Small intestine (tissue), 7 donors: ENCODE results near the gene ZEB1. TPM values are rescaled to one million over a fixed set of nuclear protein-coding genes. Genes with fewer than 3 reads are reported as not detected.

Source experiments
- DNase-seq, 2 donors: peaks; one replicate each; pipeline versions ENCODE4 v3.0.0 to v3.0.0-alpha.2; 2013
- FAIRE-seq: peaks from 2 replicates; lab custom pipeline; 2012; peaks lifted over from hg19 to GRCh38; lab: Jason Lieb, UNC
- H3K27ac ChIP-seq, 3 donors: one replicate each; pipeline ENCODE4 v1.5.1; 2013; ENCODE audit warnings: low read length in 2 of 3, mild to moderate bottlenecking in 2 of 3, control low read depth in 1 of 3, inconsistent platforms in 1 of 3, low read depth in 1 of 3, moderate library complexity in 1 of 3
- H3K27me3 ChIP-seq, 3 donors: one replicate each; pipeline ENCODE4 v1.6.1; 2013; ENCODE audit warnings: low read length in 3 of 3, inconsistent platforms in 1 of 3; ENCODE audit not compliant: control insufficient read depth in 3 of 3, insufficient read depth in 3 of 3
- H3K36me3 ChIP-seq, 3 donors: one replicate each; pipeline ENCODE4 v1.6.1; 2013; ENCODE audit warnings: low read length in 3 of 3, inconsistent platforms in 1 of 3, low read depth in 1 of 3, mild to moderate bottlenecking in 1 of 3, moderate library complexity in 1 of 3; ENCODE audit not compliant: control insufficient read depth in 3 of 3, insufficient read depth in 2 of 3
- H3K4me1 ChIP-seq, 3 donors: one replicate each; pipeline ENCODE4 v1.6.1; 2013; ENCODE audit warnings: low read length in 2 of 3, inconsistent platforms in 1 of 3, low read depth in 1 of 3, mild to moderate bottlenecking in 1 of 3, moderate library complexity in 1 of 3; ENCODE audit not compliant: control insufficient read depth in 3 of 3, insufficient read depth in 2 of 3
- H3K4me3 ChIP-seq, 3 donors: one replicate each; pipeline ENCODE4 v1.5.1; 2013; ENCODE audit warnings: low read length in 3 of 3, control low read depth in 1 of 3, inconsistent platforms in 1 of 3, low read depth in 1 of 3, mild to moderate bottlenecking in 1 of 3, moderate library complexity in 1 of 3
- H3K9me3 ChIP-seq, 2 donors: one replicate each; pipeline ENCODE4 v1.6.1; 2013; ENCODE audit warnings: low read depth in 1 of 2, low read length in 1 of 2; ENCODE audit not compliant: control insufficient read depth in 2 of 2, insufficient read depth in 1 of 2
- WGBS, 3 donors: extraction: QIAGEN DNeasy Blood & Tissue Kit; methylation state at CpG; one replicate each; pipeline ENCODE4 v1.1.7; 2013; 5-methylcytosine and 5-hydroxymethylcytosine counted together
- polyA plus RNA-seq, 4 donors: library from polyadenylated mRNA; stranded (reverse) in 3 of 4; unstranded in 1 of 4; fragments of 200-250 nt in 3 of 4; fragments of 120-200 nt in 1 of 4; gene quantifications; one replicate each; pipeline versions ENCODE4 v1.2.1 to v1.2.3, GENCODE V29; 2013
- donor health status: healthy with polysubstance abuse.
- donor health status: control.
- donor health status: control.
- donor health status: Bipolar disorder and iron deficiency.
- donor health status: healthy.

ZEB1 gene
- polyA plus RNA-seq, 4 donors, result 2.7 to 10.4 (median 6.9) TPM

DNA sequence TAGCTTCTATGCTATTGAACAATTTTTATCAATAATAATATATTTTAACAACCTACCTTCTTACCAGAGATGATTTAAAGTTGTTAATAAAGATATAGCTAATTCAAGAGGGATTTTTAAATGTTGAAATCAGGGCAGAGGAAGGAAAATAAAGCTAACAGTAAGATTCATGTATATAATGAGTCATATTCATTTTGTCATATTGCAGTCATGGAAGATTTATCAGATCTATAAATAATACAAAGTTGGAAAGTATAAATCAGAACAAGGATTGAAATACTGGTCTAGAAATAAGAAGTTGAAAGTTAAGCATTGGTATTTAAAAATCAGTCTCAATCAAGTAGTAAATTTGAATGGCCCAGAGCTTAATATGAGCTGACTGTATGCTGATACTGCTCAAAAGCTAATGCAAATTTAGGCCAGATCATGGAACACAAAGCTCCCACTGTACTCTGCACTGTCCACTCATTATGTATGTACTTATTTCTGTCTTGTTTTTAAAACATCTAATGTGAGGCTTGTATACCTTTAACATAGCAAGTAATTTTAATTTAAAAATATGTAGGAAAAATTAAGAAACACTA is 196.9 kb downstream of the ZEB1 start:
- H3K36me3 ChIP-seq, result peaks cover 0 to 3% (median 2%) of the 10 kb centered on the region in 3 donors
- FAIRE-seq, result no peak
- H3K4me1 ChIP-seq, result no peaks in the 10 kb centered on the region
- H3K27me3 ChIP-seq, result no peaks in the 10 kb centered on the region
- no peak overlapping the region for H3K4me3 ChIP-seq
- no peaks in the 10 kb centered on the region for H3K9me3 ChIP-seq
- H3K27ac ChIP-seq, result no peak overlapping the region
- DNase-seq, result no peak

DNA sequence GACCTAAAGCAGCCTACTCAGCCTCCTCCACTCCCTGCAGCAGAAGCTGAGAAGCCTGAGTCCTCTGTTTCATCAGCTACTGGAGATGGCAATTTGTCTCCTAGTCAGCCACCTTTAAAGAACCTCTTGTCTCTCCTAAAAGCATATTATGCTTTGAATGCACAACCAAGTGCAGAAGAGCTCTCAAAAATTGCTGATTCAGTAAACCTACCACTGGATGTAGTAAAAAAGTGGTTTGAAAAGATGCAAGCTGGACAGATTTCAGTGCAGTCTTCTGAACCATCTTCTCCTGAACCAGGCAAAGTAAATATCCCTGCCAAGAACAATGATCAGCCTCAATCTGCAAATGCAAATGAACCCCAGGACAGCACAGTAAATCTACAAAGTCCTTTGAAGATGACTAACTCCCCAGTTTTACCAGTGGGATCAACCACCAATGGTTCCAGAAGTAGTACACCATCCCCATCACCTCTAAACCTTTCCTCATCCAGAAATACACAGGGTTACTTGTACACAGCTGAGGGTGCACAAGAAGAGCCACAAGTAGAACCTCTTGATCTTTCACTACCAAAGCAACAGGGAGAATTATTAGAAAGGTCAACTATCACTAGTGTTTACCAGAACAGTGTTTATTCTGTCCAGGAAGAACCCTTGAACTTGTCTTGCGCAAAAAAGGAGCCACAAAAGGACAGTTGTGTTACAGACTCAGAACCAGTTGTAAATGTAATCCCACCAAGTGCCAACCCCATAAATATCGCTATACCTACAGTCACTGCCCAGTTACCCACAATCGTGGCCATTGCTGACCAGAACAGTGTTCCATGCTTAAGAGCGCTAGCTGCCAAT is 202.2 kb downstream of the ZEB1 start:
- Histone ChIP-seq H3K9me3 (no peaks in the 10 kb centered on the region), H3K4me1 (no peaks in the 10 kb centered on the region), H3K27ac (no peak overlapping the region), H3K36me3 (peaks cover 0 to 5% (median 0%) of the 10 kb centered on the region in 3 donors), H3K4me3 (no peak overlapping the region), H3K27me3 (no peaks in the 10 kb centered on the region)
- FAIRE-seq, result no peak
- no peak for DNase-seq
- WGBS, 3 donors, result 86 to 94% (median 94%) methylated on average over 4 of the region's 4 CpGs

DNA sequence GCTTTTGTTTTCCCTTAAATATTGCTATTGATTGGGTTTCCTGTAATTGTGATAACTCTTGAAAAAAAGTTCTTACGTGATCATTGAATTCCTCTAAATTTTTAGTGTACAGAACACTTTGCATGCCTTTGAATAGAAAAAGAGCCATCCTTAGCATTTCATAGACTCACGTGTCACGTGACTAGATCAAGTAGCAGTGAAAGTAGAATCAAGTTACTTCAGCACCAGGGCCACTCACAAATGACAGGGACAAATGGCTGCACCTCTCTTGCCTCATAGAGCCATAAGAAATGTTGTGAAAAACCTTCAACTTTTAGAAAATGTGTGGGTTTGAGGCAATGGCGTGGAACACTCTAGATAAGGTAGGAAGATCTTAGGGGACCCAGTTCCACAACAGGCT is 203.8 kb downstream of the ZEB1 start:
- Histone ChIP-seq H3K9me3 (no peaks in the 10 kb centered on the region), H3K36me3 (peaks cover 0 to 5% (median 0%) of the 10 kb centered on the region in 3 donors), H3K4me3 (no peak overlapping the region), H3K4me1 (no peaks in the 10 kb centered on the region), H3K27ac (no peak overlapping the region), H3K27me3 (no peaks in the 10 kb centered on the region)
- FAIRE-seq, result no peak
- WGBS, 3 donors, result 85 to 95% (median 87%) methylated on average over 4 of the region's 4 CpGs
- DNase-seq, result no peak

DNA sequence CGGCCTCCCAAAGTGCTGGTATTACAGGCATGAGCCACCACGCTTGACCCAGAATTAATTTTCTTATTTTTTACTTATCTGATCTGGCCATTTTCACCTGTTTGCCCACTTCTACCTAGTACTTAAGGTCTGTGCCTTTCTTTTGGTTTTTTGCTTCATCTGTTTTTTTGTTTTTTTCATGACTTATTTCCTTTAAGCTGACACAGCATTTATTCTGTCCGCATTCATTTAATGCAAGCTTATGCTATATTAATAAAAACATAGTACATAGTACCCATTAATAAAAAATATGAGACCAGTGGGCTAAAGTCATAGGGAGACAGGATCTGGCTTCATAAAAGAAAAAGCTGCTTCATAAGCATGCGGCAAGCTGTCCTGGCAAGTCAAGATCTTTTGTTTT is 205.4 kb downstream of the ZEB1 start:
- WGBS, 3 donors, result 93 to 95% (median 93%) methylated on average over 4 of the region's 4 CpGs
- Histone ChIP-seq H3K9me3 (no peaks in the 10 kb centered on the region), H3K27ac (no peak overlapping the region), H3K27me3 (no peaks in the 10 kb centered on the region), H3K4me3 (no peak overlapping the region), H3K4me1 (no peaks in the 10 kb centered on the region), H3K36me3 (peaks cover 0 to 5% (median 0%) of the 10 kb centered on the region in 3 donors)
- FAIRE-seq, result no peak
- DNase-seq, result no peak

DNA sequence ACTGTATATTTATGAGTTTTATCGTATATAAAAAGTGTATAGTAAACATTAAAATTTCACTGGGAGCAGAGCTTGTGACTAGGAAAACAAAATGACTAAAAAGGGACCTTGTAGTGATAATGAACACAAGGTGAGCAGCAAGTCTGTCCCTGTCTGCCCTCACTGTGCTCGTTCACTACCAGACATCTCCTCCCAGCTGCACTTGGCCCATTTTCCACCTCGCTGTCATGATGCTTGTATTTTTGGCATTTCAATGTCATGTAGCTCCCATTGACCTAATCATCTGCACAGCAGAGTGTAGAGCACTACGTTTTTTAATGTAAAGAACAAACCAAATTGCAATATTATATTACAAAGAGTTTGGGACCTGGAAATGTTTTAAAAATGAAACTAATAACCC is 207.2 kb downstream of the ZEB1 start:
- H3K27ac ChIP-seq, result no peak overlapping the region
- WGBS, 3 donors, result 65 to 81% (median 75%) methylated on average over 4 of the region's 4 CpGs
- H3K9me3 ChIP-seq, result no peaks in the 10 kb centered on the region
- no peak for FAIRE-seq
- H3K36me3 ChIP-seq, result peaks cover 0 to 3% (median 0%) of the 10 kb centered on the region in 3 donors
- no peaks in the 10 kb centered on the region for H3K27me3 ChIP-seq
- no peak overlapping the region for H3K4me3 ChIP-seq
- DNase-seq, result no peak
- H3K4me1 ChIP-seq, result no peaks in the 10 kb centered on the region

DNA sequence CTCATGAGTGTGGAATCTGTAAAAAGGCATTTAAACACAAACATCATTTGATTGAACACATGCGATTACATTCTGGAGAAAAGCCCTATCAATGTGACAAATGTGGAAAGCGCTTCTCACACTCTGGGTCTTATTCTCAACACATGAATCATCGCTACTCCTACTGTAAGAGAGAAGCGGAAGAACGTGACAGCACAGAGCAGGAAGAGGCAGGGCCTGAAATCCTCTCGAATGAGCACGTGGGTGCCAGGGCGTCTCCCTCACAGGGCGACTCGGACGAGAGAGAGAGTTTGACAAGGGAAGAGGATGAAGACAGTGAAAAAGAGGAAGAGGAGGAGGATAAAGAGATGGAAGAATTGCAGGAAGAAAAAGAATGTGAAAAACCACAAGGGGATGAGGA is 207.7 kb downstream of the ZEB1 start:
- no peaks in the 10 kb centered on the region for H3K9me3 ChIP-seq
- no peak overlapping the region for H3K27ac ChIP-seq
- no peaks in the 10 kb centered on the region for H3K27me3 ChIP-seq
- DNase-seq (no peak), FAIRE-seq (no peak)
- 89 to 91% (median 90%) methylated on average over 11 of the region's 11 CpGs for WGBS, 3 donors
- H3K36me3 ChIP-seq, result no peaks in the 10 kb centered on the region
- no peaks in the 10 kb centered on the region for H3K4me1 ChIP-seq
- no peak overlapping the region for H3K4me3 ChIP-seq

DNA sequence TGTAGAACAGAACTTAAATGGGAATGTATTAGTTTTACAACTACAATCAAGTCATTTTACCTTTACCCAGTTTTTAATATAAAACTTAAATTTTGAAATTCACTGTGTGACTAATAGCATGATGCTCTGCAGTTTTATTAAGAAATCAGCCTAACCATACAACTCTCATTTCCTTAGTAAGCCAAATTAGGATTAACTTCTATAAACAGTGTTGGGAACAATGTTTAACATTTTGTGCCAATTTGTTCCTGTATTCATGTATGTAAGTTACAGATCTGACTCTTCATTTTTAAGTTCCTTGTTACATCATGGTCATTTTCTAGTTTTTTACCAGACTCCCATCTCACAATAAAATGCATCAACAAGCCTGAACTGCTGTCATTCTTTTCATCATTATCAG is 209.8 kb downstream of the ZEB1 start:
- no peaks in the 10 kb centered on the region for H3K27me3 ChIP-seq
- DNase-seq (no peak), FAIRE-seq (no peak)
- no peaks in the 10 kb centered on the region for H3K9me3 ChIP-seq
- H3K4me3 ChIP-seq, result no peak overlapping the region
- H3K36me3 ChIP-seq, result no peaks in the 10 kb centered on the region
- no peak overlapping the region for H3K27ac ChIP-seq
- no peaks in the 10 kb centered on the region for H3K4me1 ChIP-seq

DNA sequence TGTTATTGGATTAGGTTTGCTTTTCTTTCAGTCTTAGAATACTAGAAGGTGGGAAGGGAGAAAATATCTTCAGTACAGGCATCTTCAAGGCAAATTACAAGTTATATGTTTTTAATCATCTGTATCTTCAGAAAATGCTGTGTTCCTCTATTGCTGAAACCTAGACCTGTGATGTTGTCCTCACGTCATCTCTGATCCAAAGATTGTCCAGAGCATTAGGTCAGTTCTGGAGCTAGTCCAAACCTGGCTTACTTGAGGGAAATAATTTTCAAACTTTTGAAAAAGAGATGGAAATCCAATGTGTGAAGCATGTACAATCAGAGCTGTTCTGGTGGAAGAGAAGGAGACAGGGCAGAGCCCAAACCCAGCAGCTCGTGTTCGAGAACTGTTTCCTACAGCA is 217.3 kb downstream of the ZEB1 start:
- no peak for DNase-seq
- WGBS, 3 donors, result 57 to 62% (median 61%) methylated on average over 3 of the region's 3 CpGs
- no peak overlapping the region for H3K4me3 ChIP-seq
- H3K36me3 ChIP-seq, result no peaks in the 10 kb centered on the region
- H3K4me1 ChIP-seq, result no peaks in the 10 kb centered on the region
- no peak overlapping the region for H3K27ac ChIP-seq
- no peaks in the 10 kb centered on the region for H3K27me3 ChIP-seq
- no peaks in the 10 kb centered on the region for H3K9me3 ChIP-seq
- FAIRE-seq, result no peak
